Liver (tissue), 9 donors: Measurements from ENCODE around the gene DSCAML1. TPM values are rescaled to one million over a fixed set of nuclear protein-coding genes. Genes with fewer than 3 reads are reported as not detected.

ENCODE experiments used
- DNase-seq: peaks from one replicate; pipeline ENCODE4 v3.0.0-alpha.2; 2017; ENCODE audit warnings: low spot score
- H3K27ac ChIP-seq, 2 donors: one replicate each; pipeline ENCODE4 v1.7.0; 2013; ENCODE audit warnings: inconsistent platforms in 2 of 2, low read length in 2 of 2, control low read depth in 1 of 2, low read depth in 1 of 2, mild to moderate bottlenecking in 1 of 2
- H3K27me3 ChIP-seq, 4 donors: one replicate each; pipeline versions ENCODE4 v1.6.1 to v1.7.0; 2013; ENCODE audit warnings: low read length in 3 of 4, inconsistent platforms in 1 of 4, mild to moderate bottlenecking in 1 of 4, moderate library complexity in 1 of 4; ENCODE audit not compliant: control insufficient read depth in 4 of 4, insufficient read depth in 4 of 4
- H3K36me3 ChIP-seq, 4 donors: one replicate each; pipeline versions ENCODE4 v1.6.1 to v1.7.0; 2013; ENCODE audit warnings: low read length in 3 of 4, mild to moderate bottlenecking in 3 of 4, low read depth in 1 of 4, moderate library complexity in 1 of 4; ENCODE audit not compliant: control insufficient read depth in 4 of 4, insufficient read depth in 3 of 4
- H3K4me1 ChIP-seq, 4 donors: one replicate each; pipeline versions ENCODE4 v1.6.1 to v1.7.0; 2013; ENCODE audit warnings: low read length in 3 of 4, mild to moderate bottlenecking in 3 of 4, moderate library complexity in 1 of 4; ENCODE audit not compliant: control insufficient read depth in 4 of 4, insufficient read depth in 4 of 4
- H3K4me3 ChIP-seq, 3 donors: one replicate each; pipeline versions ENCODE4 v1.6.1 to v1.7.0; 2013; ENCODE audit warnings: low read length in 3 of 3, control low read depth in 1 of 3, low read depth in 1 of 3, mild to moderate bottlenecking in 1 of 3
- H3K9ac ChIP-seq, 2 donors: one replicate each; pipeline ENCODE4 v1.7.0; 2013; ENCODE audit warnings: low read length in 2 of 2, mild to moderate bottlenecking in 2 of 2, moderate library complexity in 2 of 2, control low read depth in 1 of 2, low read depth in 1 of 2
- H3K9me3 ChIP-seq, 4 donors: one replicate each; pipeline versions ENCODE4 v1.6.1 to v1.7.0; 2013; ENCODE audit warnings: low read length in 3 of 4; ENCODE audit not compliant: control insufficient read depth in 4 of 4
- CTCF ChIP-seq: fragments of 150-350 bp; IDR thresholded peaks from 2 replicates; pipeline ENCODE4 v1.5.1; 2017; ENCODE audit warnings: improper control_type of control experiment, low read depth, low read length; ENCODE audit not compliant: missing input control
- EGR1 ChIP-seq, 2 donors: IDR thresholded peaks; 2 replicates each; pipeline ENCODE4 v1.6.1; 2016 to 2018; ENCODE audit warnings: antibody characterized with exemption in 2 of 2, low read depth in 2 of 2
- FOXA1 ChIP-seq: IDR thresholded peaks from 2 replicates; pipeline ENCODE4 v1.6.1; 2016; ENCODE audit warnings: antibody characterized with exemption
- GABPA ChIP-seq, 2 donors: IDR thresholded peaks in 1 of 2; conservative IDR thresholded peaks in 1 of 2; 2 replicates each; pipeline ENCODE4 v1.6.1; 2016; ENCODE audit warnings: antibody characterized with exemption in 2 of 2, mild to moderate bottlenecking in 1 of 2, moderate library complexity in 1 of 2
- HNF4A ChIP-seq, 2 donors: conservative IDR thresholded peaks; 2 replicates each; pipeline ENCODE4 v1.6.1; 2016; ENCODE audit warnings: antibody characterized with exemption in 2 of 2, mild to moderate bottlenecking in 2 of 2
- HNF4G ChIP-seq: IDR thresholded peaks from 2 replicates; pipeline ENCODE4 v1.6.1; 2016; ENCODE audit warnings: antibody characterized with exemption
- MAX ChIP-seq: IDR thresholded peaks from 2 replicates; pipeline ENCODE4 v1.6.1; 2016; ENCODE audit warnings: antibody characterized with exemption
- NR2F2 ChIP-seq: IDR thresholded peaks from 2 replicates; pipeline ENCODE4 v1.6.1; 2016; ENCODE audit warnings: antibody characterized with exemption
- RAD21 ChIP-seq, 2 donors: IDR thresholded peaks; 2 replicates each; pipeline ENCODE4 v1.6.1; 2016; ENCODE audit warnings: antibody characterized with exemption in 2 of 2, mild to moderate bottlenecking in 2 of 2
- RXRA ChIP-seq, 2 donors: IDR thresholded peaks; 2 replicates each; pipeline ENCODE4 v1.6.1; 2017 to 2018; ENCODE audit warnings: antibody characterized with exemption in 2 of 2, mild to moderate bottlenecking in 1 of 2
- SP1 ChIP-seq: IDR thresholded peaks from 2 replicates; pipeline ENCODE4 v1.6.1; 2018; ENCODE audit warnings: antibody characterized with exemption, mild to moderate bottlenecking
- YY1 ChIP-seq: IDR thresholded peaks from 2 replicates; pipeline ENCODE4 v1.6.1; 2016; ENCODE audit warnings: antibody characterized with exemption, mild to moderate bottlenecking
- ZBTB33 ChIP-seq: IDR thresholded peaks from 2 replicates; pipeline ENCODE4 v1.6.1; 2016; ENCODE audit warnings: antibody characterized with exemption
- WGBS: extraction: QIAGEN DNeasy Blood & Tissue Kit; methylation state at CpG from one replicate; pipeline ENCODE4 v1.1.7; 2013; 5-methylcytosine and 5-hydroxymethylcytosine counted together
- polyA plus RNA-seq, 2 donors: library from polyadenylated mRNA; stranded (reverse) in 1 of 2; unstranded in 1 of 2; fragments of 200-250 nt in 1 of 2; fragments of >200 nt in 1 of 2; fragmentation: Nextera tagmentation in 1 of 2; extraction: Ambion mirVana in 1 of 2; gene quantifications; one replicate each; pipeline versions ENCODE4 v1.2.1 to v1.2.3, GENCODE V29; 2013 to 2015
- total RNA-seq, 2 donors: library from RNA; depleted of rRNA; stranded (reverse); fragments of >200 nt; gene quantifications; one replicate each; pipeline ENCODE4 v1.2.3, GENCODE V29; 2014
- donor health status: healthy.
- donor health status: healthy.
- donor health status: healthy.
- donor health status: healthy.
- donor health status: healthy.

Gene DSCAML1
- total and polyA plus RNA-seq, 4 donors: 0.07 to 0.42 (median 0.20) TPM

- TF ChIP-seq MAX: no peak
- no peak for TF ChIP-seq ZBTB33
- TF ChIP-seq HNF4G: no peak
- no peak for TF ChIP-seq RAD21 (IDR thresholded peaks at IDR 0.05)
- TF ChIP-seq YY1: no peak
- TF ChIP-seq NR2F2: no peak
- TF ChIP-seq HNF4A (conservative IDR thresholded peaks at IDR 0.05): no peak
- no peak for TF ChIP-seq EGR1 (IDR thresholded peaks at IDR 0.05; ENCODE audit: low read depth in 2 of 2)
- TF ChIP-seq FOXA1: no peak
Measured at GRCh38 chr11:117589063-117589462, 208.0 kb downstream of the DSCAML1 start (continued).

- no peak for DNase-seq
- no peaks in the 10 kb centered on the region for H3K9me3 ChIP-seq
- H3K4me1 ChIP-seq: no peaks in the 10 kb centered on the region
- no peak for TF ChIP-seq RXRA (IDR thresholded peaks at IDR 0.05)
- no peak for TF ChIP-seq HNF4G
- no peak for TF ChIP-seq FOXA1
- no peak for TF ChIP-seq HNF4A (conservative IDR thresholded peaks at IDR 0.05)
- no peak overlapping the region for H3K27ac ChIP-seq
- 70% methylated on average over 14 of the region's 14 CpGs for WGBS
- no peak overlapping the region for H3K4me3 ChIP-seq
- H3K36me3 ChIP-seq: no peaks in the 10 kb centered on the region
- no peak overlapping the region for H3K9ac ChIP-seq
- H3K27me3 ChIP-seq: peaks cover 0 to 3% (median 0%) of the 10 kb centered on the region in 4 donors
Measured at GRCh38 chr11:117588166-117588810, 208.7 kb downstream of the DSCAML1 start.

- TF ChIP-seq HNF4G (no peak), SP1 (no peak), MAX (no peak), ZBTB33 (no peak), CTCF (no peak), GABPA (IDR thresholded peaks at IDR 0.05 in 1 of 2, conservative IDR thresholded peaks at IDR 0.05 in 1 of 2) (no peak), HNF4A (conservative IDR thresholded peaks at IDR 0.05) (no peak)
- 90% methylated on average over 6 of the region's 6 CpGs for WGBS
- no peaks in the 10 kb centered on the region for H3K9me3 ChIP-seq
- no peak overlapping the region for H3K27ac ChIP-seq
- no peaks in the 10 kb centered on the region for H3K36me3 ChIP-seq
- no peak overlapping the region for H3K4me3 ChIP-seq
- no peaks in the 10 kb centered on the region for H3K4me1 ChIP-seq
- DNase-seq: no peak
- peaks cover 0 to 3% (median 0%) of the 10 kb centered on the region in 4 donors for H3K27me3 ChIP-seq
- no peak overlapping the region for H3K9ac ChIP-seq
Measured at GRCh38 chr11:117587416-117587815, 209.6 kb downstream of the DSCAML1 start.
